K562 (cell line): ENCODE measurements around the gene LRRC71. TPM values are rescaled to one million over a fixed set of nuclear protein-coding genes. Genes with fewer than 3 reads are reported as not detected.
A peak's percentile ranks its signal among the peaks of the same experiment; 100 is the strongest.

Source experiments
- BCOR ChIP-seq: fragments of 450-650 bp; IDR thresholded peaks from 2 replicates; pipeline ENCODE4 v1.6.1; 2016
- BRF1 ChIP-seq: IDR thresholded peaks from 3 replicates; pipeline ENCODE4 v1.6.1; 2011; ENCODE audit warnings: borderline replicate concordance, mild to moderate bottlenecking; ENCODE audit not compliant: insufficient read length; ENCODE audit errors: extremely low read depth
- ETS1 ChIP-seq: conservative IDR thresholded peaks from 2 replicates; pipeline ENCODE4 v1.6.1; 2011; ENCODE audit warnings: low read depth, mild to moderate bottlenecking, low read length; ENCODE audit not compliant: control insufficient read depth
- FOXP1 ChIP-seq: sonication (generic); formaldehyde crosslinking; IDR thresholded peaks from 2 replicates; pipeline ENCODE4 v1.8.0; 2022; ENCODE audit warnings: mild to moderate bottlenecking, missing genetic modification reagents
- GABPA ChIP-seq: fragments of 200-800 bp; sonication (Bioruptor generic); conservative IDR thresholded peaks from 2 replicates; pipeline ENCODE4 v1.6.1; 2016; ENCODE audit warnings: low read depth, missing genetic modification characterization, missing compliant biosample characterization
- GATA2 ChIP-seq: sonication (generic); formaldehyde crosslinking; IDR thresholded peaks from 2 replicates; pipeline ENCODE4 v1.4.0; 2020; ENCODE audit warnings: mild to moderate bottlenecking, missing genetic modification reagents
- KDM1A ChIP-seq, 2 experiments: fragments of 450-650 bp; IDR thresholded peaks; 2 replicates each; pipeline ENCODE4 v1.6.1; 2016; ENCODE audit warnings: mild to moderate bottlenecking in 2 of 2
- MCM7 ChIP-seq, 2 experiments: fragments of 450-650 bp; IDR thresholded peaks; 2 replicates each; pipeline ENCODE4 v1.6.1; 2016 to 2018
- MEIS2 ChIP-seq: fragments of 450-650 bp; IDR thresholded peaks from 2 replicates; pipeline ENCODE4 v1.6.1; 2014; ENCODE audit warnings: mild to moderate bottlenecking; ENCODE audit not compliant: partially characterized antibody
- MIER1 ChIP-seq: fragments of 450-650 bp; IDR thresholded peaks from 2 replicates; pipeline ENCODE4 v1.6.1; 2016; ENCODE audit warnings: antibody characterized with exemption, mild to moderate bottlenecking, low read depth
- NFIC ChIP-seq: fragments of 450-650 bp; IDR thresholded peaks from 2 replicates; pipeline ENCODE4 v1.6.1; 2017; ENCODE audit warnings: mild to moderate bottlenecking, inconsistent platforms
- RBM15 ChIP-seq: fragments of 200-400 bp; formaldehyde crosslinking; IDR thresholded peaks from 2 replicates; pipeline ENCODE4 v1.6.1; 2018; ENCODE audit warnings: mild to moderate bottlenecking, low read length, moderate library complexity; ENCODE audit not compliant: insufficient read depth
- SIN3A ChIP-seq, 2 experiments: fragments of 150-350 bp in 1 of 2; IDR thresholded peaks; 2 replicates each; pipeline ENCODE4 v1.6.1; 2011 to 2016; ENCODE audit warnings: borderline replicate concordance in 2 of 2, low read depth in 2 of 2, low read length in 2 of 2, mild to moderate bottlenecking in 2 of 2, moderate library complexity in 2 of 2; ENCODE audit not compliant: control insufficient read depth in 1 of 2
- SMAD4 ChIP-seq: fragments of 250-450 bp; sonication (Bioruptor Pico); conservative IDR thresholded peaks from 2 replicates; pipeline ENCODE4 v1.8.0; 2021; ENCODE audit warnings: inconsistent platforms, mild to moderate bottlenecking, moderate library complexity
- SP1 ChIP-seq: sonication (generic); formaldehyde crosslinking; IDR thresholded peaks from 2 replicates; pipeline ENCODE4 v1.8.1; 2022; ENCODE audit warnings: mild to moderate bottlenecking, missing genetic modification reagents
- THRAP3 ChIP-seq: fragments of 450-650 bp; IDR thresholded peaks from 2 replicates; pipeline ENCODE4 v1.6.1; 2016; ENCODE audit warnings: mild to moderate bottlenecking, inconsistent platforms, borderline replicate concordance
- TOE1 ChIP-seq, 2 experiments: fragments of 450-650 bp in 1 of 2; sonication (generic) in 1 of 2; formaldehyde crosslinking in 1 of 2; IDR thresholded peaks; 2 replicates each; pipeline versions ENCODE4 v1.7.1 to v1.8.0; 2016 to 2022; ENCODE audit warnings: borderline replicate concordance in 2 of 2, mild to moderate bottlenecking in 2 of 2, antibody characterized with exemption in 1 of 2, inconsistent platforms in 1 of 2, low read depth in 1 of 2, missing genetic modification reagents in 1 of 2, moderate library complexity in 1 of 2
- ZNF274 ChIP-seq: IDR thresholded peaks from 2 replicates; pipeline ENCODE4 v1.6.1; 2011; ENCODE audit warnings: low read depth, mild to moderate bottlenecking, low read length, moderate library complexity, borderline replicate concordance
- ZNF76 ChIP-seq: fragments of 250-450 bp; sonication (Bioruptor Pico); IDR thresholded peaks from 2 replicates; pipeline ENCODE4 v1.4.0; 2020; ENCODE audit warnings: mild to moderate bottlenecking, moderate library complexity, borderline replicate concordance
- polyA plus RNA-seq, 8 experiments: library from polyadenylated mRNA; depleted of rRNA in 4 of 8; stranded (reverse) in 5 of 8; unstranded in 3 of 8; fragments of >200 nt; fragmentation: Nextera tagmentation in 2 of 8; fragmentation: Illumina TruSeq in 1 of 8; extraction: Ambion mirVana in 2 of 8; extraction: Trizol in 1 of 8; gene quantifications; 2 replicates each; pipeline versions ENCODE4 v1.2.1 to v1.2.3, GENCODE V29; 2011 to 2014; ENCODE audit warnings: inconsistent platforms in 1 of 8, missing spikeins in 1 of 8
- total RNA-seq, 7 experiments: library from RNA; depleted of rRNA in 6 of 7; stranded (reverse); fragments of >200 nt in 6 of 7; fragmentation: Illumina TruSeq in 2 of 7; extraction: Trizol in 2 of 7; gene quantifications; 2 replicates each; pipeline versions ENCODE4 v1.2.1 to v1.2.3, GENCODE V29; 2011 to 2021; ENCODE audit warnings: low replicate concordance in 1 of 7
- TF ChIP-seq, protein P1 (sequence below), 2 experiments: IDR thresholded peaks; 2 replicates each; pipeline ENCODE4 v1.6.1; 2011; ENCODE audit warnings: borderline replicate concordance in 1 of 2, control low read depth in 1 of 2, low read depth in 1 of 2, low read length in 1 of 2, mild to moderate bottlenecking in 1 of 2, mixed read lengths in 1 of 2, moderate library complexity in 1 of 2; ENCODE audit not compliant: insufficient read depth in 1 of 2, insufficient read length in 1 of 2, poor library complexity in 1 of 2, severe bottlenecking in 1 of 2; ENCODE audit errors: extremely low read depth in 1 of 2
- TF ChIP-seq, protein P2 (sequence below): fragments of 450-650 bp; formaldehyde crosslinking; IDR thresholded peaks from 2 replicates; pipeline ENCODE4 v1.4.0; 2020; ENCODE audit warnings: mild to moderate bottlenecking, moderate library complexity
- TF ChIP-seq, protein P3 (sequence below): fragments of 450-650 bp; IDR thresholded peaks from 2 replicates; pipeline ENCODE4 v1.6.1; 2016

LRRC71 gene
- total and polyA plus RNA-seq, 9 of the 15 experiments (the other 6 are each of a cell fraction or from before 2014, with no cell fraction given): 0.06 to 1.2 (median 0.51) TPM; not detected in 1

DNA sequence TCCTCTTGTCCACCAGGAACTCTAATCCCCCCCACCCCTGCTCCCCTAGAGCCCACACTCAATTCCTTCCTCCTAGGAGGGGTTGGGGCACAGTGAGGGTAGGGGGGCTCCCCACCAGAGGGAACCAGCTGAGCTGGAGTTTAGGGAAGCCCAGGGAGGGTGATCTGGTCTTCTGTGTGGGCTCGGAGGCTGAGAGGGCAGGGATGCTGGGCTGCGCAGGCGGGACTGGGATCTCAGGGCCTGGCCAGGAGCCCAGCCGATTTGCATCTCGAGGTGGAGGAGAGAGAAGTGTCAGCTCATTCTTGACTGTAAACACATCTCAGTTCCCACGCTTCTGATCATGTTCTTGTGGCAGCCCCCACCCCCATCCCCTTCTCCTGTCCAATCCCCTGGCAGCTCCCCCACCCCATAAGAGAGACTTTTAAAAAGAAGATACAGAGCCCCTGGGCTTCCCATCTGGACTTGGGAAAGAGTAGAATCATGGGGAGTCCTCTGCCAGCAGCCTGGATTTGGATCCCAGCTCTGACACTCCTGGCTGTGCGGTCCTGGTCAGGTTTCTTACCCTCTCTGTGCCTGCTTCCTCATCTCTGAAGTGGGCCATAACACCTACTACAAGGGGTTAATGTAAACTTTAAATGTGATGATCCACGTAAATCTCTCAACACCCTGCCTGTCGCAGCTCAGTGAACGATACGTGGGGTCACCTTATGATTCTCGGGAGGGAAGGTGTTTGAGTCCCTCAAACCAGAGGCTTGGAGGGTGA, 20.3 kb upstream of the LRRC71 start (continued):
- TF ChIP-seq FOXP1 (CRISPR knock-in tag) (no peak), GABPA (no peak), ETS1 (0 out of 2 replicates have a peak, but pooled peaks have one; percentile 18), SMAD4 (CRISPR knock-in tag) (no peak), TOE1 (IDR thresholded peaks at IDR 0.05; ENCODE audit: borderline replicate concordance) (no peak), TOE1 (CRISPR knock-in tag; IDR thresholded peaks at IDR 0.05; ENCODE audit: borderline replicate concordance, low read depth) (no peak), THRAP3 (no peak), BCOR (peak; percentile 56; the same call in 1 of the 2 replicates), RBM15 (no peak), GATA2 (CRISPR knock-in tag) (no peak), BRF1 (no peak), KDM1A (IDR thresholded peaks at IDR 0.05) (peak in 1 of 2 experiments; percentile 21; a peak in 1 of 4 replicates), ZNF274 (no peak), MCM7 (IDR thresholded peaks at IDR 0.05) (no peak), MIER1 (no peak), SP1 (no peak), ZNF76 (CRISPR knock-in tag) (no peak), MEIS2 (peak; percentile 57), NFIC (peak; percentile 67), SIN3A (IDR thresholded peaks at IDR 0.05; ENCODE audit: borderline replicate concordance in 2 of 2, control insufficient read depth in 1 of 2, low read depth in 2 of 2, low read length in 2 of 2) (no peak)
- TF ChIP-seq, protein P1, sequence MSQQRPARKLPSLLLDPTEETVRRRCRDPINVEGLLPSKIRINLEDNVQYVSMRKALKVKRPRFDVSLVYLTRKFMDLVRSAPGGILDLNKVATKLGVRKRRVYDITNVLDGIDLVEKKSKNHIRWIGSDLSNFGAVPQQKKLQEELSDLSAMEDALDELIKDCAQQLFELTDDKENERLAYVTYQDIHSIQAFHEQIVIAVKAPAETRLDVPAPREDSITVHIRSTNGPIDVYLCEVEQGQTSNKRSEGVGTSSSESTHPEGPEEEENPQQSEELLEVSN (IDR thresholded peaks at IDR 0.05; ENCODE audit: borderline replicate concordance in 1 of 2, extremely low read depth in 1 of 2, insufficient read depth in 1 of 2, insufficient read length in 1 of 2, low read depth in 1 of 2, low read length in 1 of 2, poor library complexity in 1 of 2, severe bottlenecking in 1 of 2): peak in 1 of 2 experiments; percentile 8
- TF ChIP-seq, protein P2, sequence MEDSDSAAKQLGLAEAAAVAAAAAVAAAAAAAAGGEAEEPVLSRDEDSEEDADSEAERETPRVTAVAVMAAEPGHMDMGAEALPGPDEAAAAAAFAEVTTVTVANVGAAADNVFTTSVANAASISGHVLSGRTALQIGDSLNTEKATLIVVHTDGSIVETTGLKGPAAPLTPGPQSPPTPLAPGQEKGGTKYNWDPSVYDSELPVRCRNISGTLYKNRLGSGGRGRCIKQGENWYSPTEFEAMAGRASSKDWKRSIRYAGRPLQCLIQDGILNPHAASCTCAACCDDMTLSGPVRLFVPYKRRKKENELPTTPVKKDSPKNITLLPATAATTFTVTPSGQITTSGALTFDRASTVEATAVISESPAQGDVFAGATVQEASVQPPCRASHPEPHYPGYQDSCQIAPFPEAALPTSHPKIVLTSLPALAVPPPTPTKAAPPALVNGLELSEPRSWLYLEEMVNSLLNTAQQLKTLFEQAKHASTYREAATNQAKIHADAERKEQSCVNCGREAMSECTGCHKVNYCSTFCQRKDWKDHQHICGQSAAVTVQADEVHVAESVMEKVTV (CRISPR knock-in tag): no peak
- TF ChIP-seq, protein P3, sequence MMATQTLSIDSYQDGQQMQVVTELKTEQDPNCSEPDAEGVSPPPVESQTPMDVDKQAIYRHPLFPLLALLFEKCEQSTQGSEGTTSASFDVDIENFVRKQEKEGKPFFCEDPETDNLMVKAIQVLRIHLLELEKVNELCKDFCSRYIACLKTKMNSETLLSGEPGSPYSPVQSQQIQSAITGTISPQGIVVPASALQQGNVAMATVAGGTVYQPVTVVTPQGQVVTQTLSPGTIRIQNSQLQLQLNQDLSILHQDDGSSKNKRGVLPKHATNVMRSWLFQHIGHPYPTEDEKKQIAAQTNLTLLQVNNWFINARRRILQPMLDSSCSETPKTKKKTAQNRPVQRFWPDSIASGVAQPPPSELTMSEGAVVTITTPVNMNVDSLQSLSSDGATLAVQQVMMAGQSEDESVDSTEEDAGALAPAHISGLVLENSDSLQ: no peak; the same call in 1 of the 2 replicates
